Activated naive CD4-positive, alpha-beta T cell treated with anti-CD3 and anti-CD28 coated beads, Interleukin-2, amount 50 U/mL, for 16 hours (primary cell): Measurements from ENCODE around the gene IL1RN.

Experiments
- DNase-seq: peaks from one replicate; pipeline ENCODE4 v3.0.0-alpha.2; 2020

Gene IL1RN

GRCh38 chr2:113104054-113104611 lies 23.3 kb upstream of the IL1RN start:
- DNase-seq, result peak; percentile 28

GRCh38 chr2:113105047-113105785 lies 22.2 kb upstream of the IL1RN start:
- DNase-seq, result peak; percentile 34

GRCh38 chr2:113111121-113111520 lies 16.3 kb upstream of the IL1RN start:
- no peak for DNase-seq

GRCh38 chr2:113111823-113112287 lies 15.5 kb upstream of the IL1RN start:
- DNase-seq, result no peak

- no peak for DNase-seq
Measured at GRCh38 chr2:113112441-113112840, 15.0 kb upstream of the IL1RN start.

- no peak for DNase-seq
Measured at GRCh38 chr2:113112871-113113270, 14.5 kb upstream of the IL1RN start.

GRCh38 chr2:113113807-113114206 lies 13.6 kb upstream of the IL1RN start:
- DNase-seq, result no peak

GRCh38 chr2:113114224-113114945 lies 13.0 kb upstream of the IL1RN start:
- DNase-seq, result no peak

GRCh38 chr2:113114996-113115395 lies 12.4 kb upstream of the IL1RN start:
- DNase-seq, result no peak

GRCh38 chr2:113116100-113116958 lies 11.1 kb upstream of the IL1RN start:
- no peak for DNase-seq

- DNase-seq, result no peak
Measured at GRCh38 chr2:113117541-113118262, 9.7 kb upstream of the IL1RN start.

- DNase-seq, result no peak
Measured at GRCh38 chr2:113118263-113118657, 9.1 kb upstream of the IL1RN start.

GRCh38 chr2:113119111-113119510 lies 8.3 kb upstream of the IL1RN start:
- DNase-seq, result no peak

GRCh38 chr2:113120861-113121260 lies 6.5 kb upstream of the IL1RN start:
- no peak for DNase-seq

- DNase-seq, result no peak
Measured at GRCh38 chr2:113122364-113122763, 5.0 kb upstream of the IL1RN start.

GRCh38 chr2:113123726-113124125 lies 3.7 kb upstream of the IL1RN start:
- DNase-seq, result no peak

- no peak for DNase-seq
Measured at GRCh38 chr2:113124181-113124961, 3.0 kb upstream of the IL1RN start.

- no peak for DNase-seq
Measured at GRCh38 chr2:113124984-113125855, 2.2 kb upstream of the IL1RN start.

GRCh38 chr2:113127646-113128570 lies 510 bp downstream of the IL1RN start:
- DNase-seq, result no peak
